Gastroesophageal sphincter (tissue), 3 donors: ENCODE data around the gene MYG1.

Experiments
- EP300 ChIP-seq: sonication (generic); formaldehyde crosslinking; IDR thresholded peaks from one replicate; pipeline ENCODE4 v1.6.1; 2017; ENCODE audit warnings: antibody characterized with exemption, mild to moderate bottlenecking
- POLR2A ChIP-seq, 2 donors: fragments of 450-650 bp; IDR thresholded peaks; one replicate each; pipeline ENCODE4 v1.6.1; 2017; ENCODE audit warnings: antibody characterized with exemption in 2 of 2, mild to moderate bottlenecking in 2 of 2, moderate library complexity in 1 of 2
- TF ChIP-seq, protein P1 (sequence below), 4 experiments: fragments of 200-600 bp in 2 of 4; fragments of 450-650 bp in 2 of 4; sonication (generic) in 1 of 4; IDR thresholded peaks; one replicate each; pipeline ENCODE4 v1.5.1; 2017 to 2019; ENCODE audit warnings: antibody characterized with exemption in 4 of 4, mild to moderate bottlenecking in 2 of 4, moderate library complexity in 2 of 4

DNA sequence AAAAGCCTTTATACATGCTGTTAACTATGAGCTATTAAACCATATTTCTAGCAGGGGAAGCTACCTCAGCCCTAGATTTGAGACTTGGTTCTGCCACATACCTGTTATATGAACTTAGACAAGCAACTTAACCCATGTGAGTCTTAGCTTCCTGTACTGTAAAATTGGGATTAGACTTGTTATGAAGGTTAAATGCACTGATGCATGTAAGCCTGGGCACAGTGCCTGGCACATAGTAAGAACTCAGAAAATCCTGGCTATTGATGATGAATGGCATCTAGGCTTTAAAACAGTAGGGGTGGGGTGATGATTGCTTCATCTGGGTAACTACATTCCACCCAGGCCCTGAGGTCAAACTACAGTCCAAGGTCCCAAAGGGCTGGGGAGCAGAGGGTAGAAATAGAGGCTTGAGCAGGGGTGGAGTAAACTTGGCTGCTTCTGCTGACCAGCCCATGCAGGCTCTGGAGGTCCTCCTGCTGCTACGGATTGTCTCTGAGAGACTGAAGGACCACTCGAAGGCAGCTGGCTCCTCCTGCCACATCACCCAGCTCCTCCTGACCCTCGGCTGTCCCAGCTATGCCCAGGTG is 20.1 kb upstream of the MYG1 start:
- TF ChIP-seq, protein P1, sequence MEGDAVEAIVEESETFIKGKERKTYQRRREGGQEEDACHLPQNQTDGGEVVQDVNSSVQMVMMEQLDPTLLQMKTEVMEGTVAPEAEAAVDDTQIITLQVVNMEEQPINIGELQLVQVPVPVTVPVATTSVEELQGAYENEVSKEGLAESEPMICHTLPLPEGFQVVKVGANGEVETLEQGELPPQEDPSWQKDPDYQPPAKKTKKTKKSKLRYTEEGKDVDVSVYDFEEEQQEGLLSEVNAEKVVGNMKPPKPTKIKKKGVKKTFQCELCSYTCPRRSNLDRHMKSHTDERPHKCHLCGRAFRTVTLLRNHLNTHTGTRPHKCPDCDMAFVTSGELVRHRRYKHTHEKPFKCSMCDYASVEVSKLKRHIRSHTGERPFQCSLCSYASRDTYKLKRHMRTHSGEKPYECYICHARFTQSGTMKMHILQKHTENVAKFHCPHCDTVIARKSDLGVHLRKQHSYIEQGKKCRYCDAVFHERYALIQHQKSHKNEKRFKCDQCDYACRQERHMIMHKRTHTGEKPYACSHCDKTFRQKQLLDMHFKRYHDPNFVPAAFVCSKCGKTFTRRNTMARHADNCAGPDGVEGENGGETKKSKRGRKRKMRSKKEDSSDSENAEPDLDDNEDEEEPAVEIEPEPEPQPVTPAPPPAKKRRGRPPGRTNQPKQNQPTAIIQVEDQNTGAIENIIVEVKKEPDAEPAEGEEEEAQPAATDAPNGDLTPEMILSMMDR (IDR thresholded peaks at IDR 0.05) = no peak
- no peak for TF ChIP-seq POLR2A (IDR thresholded peaks at IDR 0.05)
- TF ChIP-seq EP300 = no peak
